GM21528 (cell line): ENCODE data around the gene PRDX2.
A peak's percentile ranks its signal among the peaks of the same experiment; 100 is the strongest.
"Not testable (repeated sequence)": the region's sequence is repeated elsewhere in the genome, so short reads cannot be mapped to it uniquely, and the experiment has no call there.

Experiments
- ATAC-seq: cut with Tn5 transposase; IDR thresholded peaks from one replicate; pipeline ENCODE4 v1.9.1; 2021; ENCODE audit warnings: mild to moderate bottlenecking, moderate library complexity; ENCODE audit not compliant: unreplicated experiment, low FRiP score

Gene PRDX2

GRCh38 chr19:12828494-12828893 lies 26.9 kb upstream of the PRDX2 start:
- ATAC-seq = no peak

GRCh38 chr19:12825254-12826131 lies 23.9 kb upstream of the PRDX2 start:
- ATAC-seq = no peak

GRCh38 chr19:12821761-12822160 lies 20.2 kb upstream of the PRDX2 start:
- no peak for ATAC-seq

GRCh38 chr19:12817810-12818209 lies 16.2 kb upstream of the PRDX2 start:
- ATAC-seq = not testable (repeated sequence)

- not testable (repeated sequence) for ATAC-seq
Observed at GRCh38 chr19:12817188-12817587, 15.6 kb upstream of the PRDX2 start.

- ATAC-seq = no peak
Observed at GRCh38 chr19:12815088-12815487, 13.5 kb upstream of the PRDX2 start.

GRCh38 chr19:12806242-12807081 lies 4.9 kb upstream of the PRDX2 start, which contains the start of gene RNASEH2A:
TSS of gene RNASEH2A (plus strand) at chr19:12806584. CDS start at chr19:12806674, 90 bp downstream.
- ATAC-seq = peak; percentile 60

- no peak for ATAC-seq
Observed at GRCh38 chr19:12804051-12804450, 2.5 kb upstream of the PRDX2 start.

GRCh38 chr19:12802267-12803106 lies 887 bp upstream of the PRDX2 start:
- no peak for ATAC-seq

- no peak for ATAC-seq
Observed at GRCh38 chr19:12800923-12801465, 606 bp downstream of the PRDX2 start.

- no peak for ATAC-seq
Observed at GRCh38 chr19:12800466-12800770, 1.2 kb downstream of the PRDX2 start.

- no peak for ATAC-seq
Observed at GRCh38 chr19:12799742-12800465, 1.7 kb downstream of the PRDX2 start.

GRCh38 chr19:12797607-12798006 lies 4.0 kb downstream of the PRDX2 start:
- not testable (repeated sequence) for ATAC-seq

GRCh38 chr19:12797141-12797587 lies 4.4 kb downstream of the PRDX2 start:
- ATAC-seq = no peak

GRCh38 chr19:12796146-12797071 lies 5.2 kb downstream of the PRDX2 start:
- no peak for ATAC-seq

GRCh38 chr19:12794971-12795381 lies 6.6 kb downstream of the PRDX2 start:
- no peak for ATAC-seq

- no peak for ATAC-seq
Observed at GRCh38 chr19:12794196-12794941, 7.2 kb downstream of the PRDX2 start.
